HEK293T (cell line): ENCODE data around the gene DHRS11.
"Not testable (repeated sequence)": the region's sequence is repeated elsewhere in the genome, so short reads cannot be mapped to it uniquely, and the experiment has no call there.

Experiments used
- CTCF ChIA-PET: fragments of 350-600 bp; formaldehyde crosslinking; extraction: SDS; loops from one replicate; lab custom pipeline; 2021; ENCODE audit warnings: antibody characterized with exemption, inconsistent platforms; lab: Yijun Ruan, JAX
- POLR2A ChIA-PET: fragments of 350-600 bp; formaldehyde crosslinking; extraction: SDS; loops from one replicate; lab custom pipeline; 2020; ENCODE audit warnings: antibody characterized with exemption, inconsistent platforms; lab: Yijun Ruan, JAX
- DNase-seq: peaks from one replicate; pipeline ENCODE4 v3.0.0; 2012; ENCODE audit warnings: mixed read lengths; ENCODE audit errors: extremely low spot score
- ARNT ChIP-seq: fragments of 450-650 bp; IDR thresholded peaks from 2 replicates; pipeline ENCODE4 v1.6.1; 2017; ENCODE audit warnings: mild to moderate bottlenecking
- BHLHE40 ChIP-seq: fragments of 450-650 bp; IDR thresholded peaks from 2 replicates; pipeline ENCODE4 v1.6.1; 2016; ENCODE audit warnings: mild to moderate bottlenecking, moderate library complexity, borderline replicate concordance
- CTBP1 ChIP-seq: fragments of 450-650 bp; IDR thresholded peaks from 2 replicates; pipeline ENCODE4 v1.6.1; 2016; ENCODE audit warnings: borderline replicate concordance
- ELF4 ChIP-seq: fragments of 450-650 bp; IDR thresholded peaks from 2 replicates; pipeline ENCODE4 v1.6.1; 2017; ENCODE audit warnings: antibody characterized with exemption
- FOXA1 ChIP-seq: fragments of 450-650 bp; IDR thresholded peaks from 2 replicates; pipeline ENCODE4 v1.6.1; 2016; ENCODE audit warnings: mild to moderate bottlenecking
- FOXK2 ChIP-seq: fragments of 450-650 bp; IDR thresholded peaks from 2 replicates; pipeline ENCODE4 v1.6.1; 2016; ENCODE audit warnings: mild to moderate bottlenecking
- FOXM1 ChIP-seq: fragments of 450-650 bp; IDR thresholded peaks from 2 replicates; pipeline ENCODE4 v1.6.1; 2017; ENCODE audit warnings: mild to moderate bottlenecking, borderline replicate concordance
- HDGF ChIP-seq: fragments of 450-650 bp; IDR thresholded peaks from 2 replicates; pipeline ENCODE4 v1.6.1; 2017; ENCODE audit warnings: antibody characterized with exemption, borderline replicate concordance
- L3MBTL2 ChIP-seq: fragments of 450-650 bp; conservative IDR thresholded peaks from 2 replicates; pipeline ENCODE4 v1.6.1; 2016; ENCODE audit warnings: mild to moderate bottlenecking
- LEF1 ChIP-seq: fragments of 450-650 bp; IDR thresholded peaks from 2 replicates; pipeline ENCODE4 v1.6.1; 2017; ENCODE audit warnings: mild to moderate bottlenecking, borderline replicate concordance
- NFRKB ChIP-seq: fragments of 450-650 bp; IDR thresholded peaks from 2 replicates; pipeline ENCODE4 v1.6.1; 2016; ENCODE audit warnings: mild to moderate bottlenecking, moderate library complexity
- SP1 ChIP-seq: fragments of 450-650 bp; IDR thresholded peaks from 2 replicates; pipeline ENCODE4 v1.6.1; 2017
- SUZ12 ChIP-seq: fragments of 450-650 bp; IDR thresholded peaks from 2 replicates; pipeline ENCODE4 v1.6.1; 2016; ENCODE audit warnings: mild to moderate bottlenecking
- TARDBP ChIP-seq: fragments of 450-650 bp; IDR thresholded peaks from 2 replicates; pipeline ENCODE4 v1.6.1; 2016
- ZNF384 ChIP-seq: fragments of 450-650 bp; IDR thresholded peaks from 2 replicates; pipeline ENCODE4 v1.6.1; 2016
- TF ChIP-seq, protein P1 (sequence below): fragments of 450-650 bp; IDR thresholded peaks from 2 replicates; pipeline ENCODE4 v1.6.1; 2016

Gene DHRS11

DNA sequence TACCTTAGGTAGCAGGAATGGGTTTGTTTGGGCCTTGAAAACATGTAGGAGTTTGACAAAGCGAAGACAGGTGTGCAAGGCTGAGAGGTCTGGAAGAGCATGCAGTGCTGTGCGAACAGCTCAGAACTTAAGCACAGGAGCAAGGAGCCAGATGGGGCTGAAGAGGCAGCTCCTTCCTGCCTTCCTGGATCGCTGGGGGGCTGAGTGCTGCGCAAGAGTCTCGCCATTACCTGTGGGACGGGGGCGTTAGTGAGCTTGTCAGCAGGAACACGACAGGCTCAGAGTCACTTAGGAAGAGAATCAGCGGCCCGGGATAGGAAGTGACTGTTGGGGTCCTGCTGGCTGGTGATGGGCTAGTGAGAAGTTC is 9.2 kb downstream of the DHRS11 start:
- ChIA-PET POLR2A (interaction anchor here (0.6 to 3.0 kb wide), 13 partner anchors 8 to 639 kb away, joined by 3 to 36 read pairs (median 4); partner anchors contain the start of genes DHRS11, GGNBP2 and ZNHIT3), CTCF (interaction anchor here (1.0 to 4.0 kb wide), 2 partner anchors 25 to 639 kb away, joined by 3 to 20 read pairs; no protein-coding TSS in a partner anchor)
- TF ChIP-seq SUZ12: no peak
- DNase-seq: no peak

DNA sequence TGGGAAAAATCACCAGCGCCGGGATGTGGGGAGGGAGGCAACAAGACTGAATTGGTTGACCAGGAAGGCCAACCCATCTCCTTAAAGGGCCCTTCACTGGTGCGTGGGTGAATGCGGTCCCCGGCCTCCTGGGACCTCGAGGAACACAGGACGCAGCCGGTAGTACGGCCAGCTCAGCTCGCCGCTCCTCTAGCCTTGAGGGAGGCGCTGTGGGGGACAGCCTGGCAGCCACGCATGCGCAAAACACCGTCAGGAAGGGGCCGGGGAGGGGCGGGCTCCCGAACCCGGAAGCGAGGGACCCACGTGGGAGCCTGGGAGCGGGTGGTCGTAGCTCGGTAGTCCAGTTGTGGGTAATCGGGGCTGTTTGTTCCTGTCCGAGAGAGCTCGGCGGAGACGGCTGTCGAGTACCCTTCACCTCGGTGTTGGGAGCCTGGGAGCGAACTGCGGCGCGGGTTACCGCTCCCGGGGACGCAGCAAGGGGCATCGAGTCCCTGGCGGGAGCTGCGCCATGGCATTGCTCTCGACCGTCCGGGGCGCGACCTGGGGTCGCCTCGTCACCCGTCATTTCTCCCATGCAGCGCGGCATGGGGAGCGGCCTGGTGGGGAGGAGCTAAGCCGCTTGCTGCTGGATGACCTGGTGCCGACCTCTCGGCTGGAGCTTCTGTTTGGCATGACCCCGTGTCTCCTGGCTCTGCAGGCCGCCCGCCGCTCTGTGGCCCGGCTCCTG is 9.8 kb downstream of the DHRS11 start, which contains the start of gene MRM1:
Gene MRM1 (plus strand): TSS at position 281 of the 727 bp plus-strand sequence. CDS start 228 bp downstream, at position 509.
- ChIA-PET CTCF (interaction anchor here (0.5 to 4.0 kb wide), 3 partner anchors 24 to 638 kb away, joined by 3 to 20 read pairs (median 3); no protein-coding TSS in a partner anchor), POLR2A (interaction anchor here (0.6 to 3.0 kb wide), 17 partner anchors 9 to 757 kb away, joined by 3 to 36 read pairs (median 4); partner anchors contain the start of genes DHRS11, GGNBP2, MYO19 and PIGW)
- DNase-seq: peak; percentile 87
- TF ChIP-seq FOXM1: no peak
- peak; percentile 95 for TF ChIP-seq ELF4
- TF ChIP-seq L3MBTL2: peak; percentile 69
- TF ChIP-seq FOXA1: no peak
- no peak for TF ChIP-seq NFRKB
- no peak for TF ChIP-seq SUZ12
- TF ChIP-seq ZNF384: no peak
- no peak for TF ChIP-seq ARNT
- no peak for TF ChIP-seq BHLHE40

DNA sequence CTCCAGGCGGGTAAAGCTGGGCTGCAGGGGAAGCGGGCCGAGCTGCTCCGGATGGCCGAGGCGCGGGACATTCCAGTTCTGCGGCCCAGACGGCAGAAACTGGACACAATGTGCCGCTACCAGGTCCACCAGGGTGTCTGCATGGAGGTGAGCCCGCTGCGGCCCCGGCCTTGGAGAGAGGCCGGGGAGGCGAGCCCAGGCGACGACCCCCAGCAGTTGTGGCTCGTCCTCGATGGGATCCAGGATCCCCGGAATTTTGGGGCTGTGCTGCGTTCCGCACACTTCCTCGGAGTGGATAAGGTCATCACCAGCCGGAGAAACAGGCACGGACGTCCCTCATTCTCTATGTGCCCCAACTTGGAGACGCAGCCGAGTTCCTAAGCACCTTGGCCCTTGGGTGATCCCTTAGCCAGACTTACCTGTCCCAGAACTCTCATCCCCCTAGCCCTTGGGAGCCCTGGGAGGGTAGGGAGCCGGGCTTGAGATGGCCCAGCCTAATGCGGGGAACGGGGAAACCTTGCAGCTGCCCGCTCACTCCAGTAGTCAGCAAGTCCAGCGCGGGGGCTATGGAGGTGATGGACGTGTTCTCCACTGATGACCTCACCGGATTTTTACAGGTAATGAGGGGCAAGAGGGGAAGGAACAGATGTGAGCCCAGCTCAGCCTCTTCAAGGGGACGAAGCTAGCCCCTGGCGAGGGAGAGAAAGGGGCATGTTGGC is 10.5 kb downstream of the DHRS11 start:
- DNase-seq: no peak
- ChIA-PET POLR2A (interaction anchor here (0.7 to 3.0 kb wide), 21 partner anchors 7 to 756 kb away, joined by 3 to 36 read pairs (median 4); partner anchors contain the start of genes DHRS11, GGNBP2, MYO19 and PIGW), CTCF (interaction anchor here (0.5 to 4.0 kb wide), 7 partner anchors 9 to 82 kb away, joined by 3 to 20 read pairs (median 6); no protein-coding TSS in a partner anchor)
- no peak for TF ChIP-seq FOXA1
- no peak for TF ChIP-seq L3MBTL2
- no peak for TF ChIP-seq FOXM1
- no peak for TF ChIP-seq ZNF384
- no peak for TF ChIP-seq BHLHE40
- no peak for TF ChIP-seq SUZ12
- TF ChIP-seq FOXK2: no peak
- no peak for TF ChIP-seq SP1
- no peak for TF ChIP-seq ARNT
- TF ChIP-seq TARDBP: no peak
- TF ChIP-seq, protein P1, sequence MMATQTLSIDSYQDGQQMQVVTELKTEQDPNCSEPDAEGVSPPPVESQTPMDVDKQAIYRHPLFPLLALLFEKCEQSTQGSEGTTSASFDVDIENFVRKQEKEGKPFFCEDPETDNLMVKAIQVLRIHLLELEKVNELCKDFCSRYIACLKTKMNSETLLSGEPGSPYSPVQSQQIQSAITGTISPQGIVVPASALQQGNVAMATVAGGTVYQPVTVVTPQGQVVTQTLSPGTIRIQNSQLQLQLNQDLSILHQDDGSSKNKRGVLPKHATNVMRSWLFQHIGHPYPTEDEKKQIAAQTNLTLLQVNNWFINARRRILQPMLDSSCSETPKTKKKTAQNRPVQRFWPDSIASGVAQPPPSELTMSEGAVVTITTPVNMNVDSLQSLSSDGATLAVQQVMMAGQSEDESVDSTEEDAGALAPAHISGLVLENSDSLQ: no peak
- TF ChIP-seq ELF4: no peak
- no peak for TF ChIP-seq LEF1
- no peak for TF ChIP-seq HDGF
- no peak for TF ChIP-seq CTBP1
- no peak for TF ChIP-seq NFRKB

DNA sequence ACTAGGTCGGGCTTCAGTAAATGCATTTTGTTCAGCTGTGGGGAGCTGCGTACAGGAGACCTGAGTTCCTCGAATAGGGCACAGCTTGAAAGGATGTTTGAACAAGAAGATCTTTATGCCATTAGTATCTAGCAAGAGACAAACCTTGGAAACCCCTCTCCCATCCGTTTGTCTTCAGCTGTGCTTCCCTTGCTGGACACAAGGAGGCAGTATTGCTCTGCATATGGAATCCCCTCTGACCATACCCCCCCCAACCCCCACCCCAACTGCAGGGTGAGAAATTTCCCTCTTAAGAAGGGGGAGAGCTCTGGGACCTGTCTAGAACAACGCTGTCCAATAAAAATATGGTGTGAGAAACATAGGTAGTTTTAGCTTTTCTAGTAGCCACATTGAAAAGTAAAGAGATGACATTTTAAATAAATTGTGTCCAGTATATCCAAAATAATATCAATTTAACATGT is 11.3 kb downstream of the DHRS11 start:
- TF ChIP-seq ELF4: no peak
- peak; percentile 21; the same call in 1 of the 2 replicates for TF ChIP-seq FOXM1
- ChIA-PET POLR2A (interaction anchor here (0.7 to 3.0 kb wide), 9 partner anchors 8 to 68 kb away, joined by 3 to 36 read pairs (median 3); partner anchors contain the start of genes DHRS11, GGNBP2, MYO19 and PIGW), CTCF (interaction anchor here (0.6 to 4.0 kb wide), 8 partner anchors 9 to 503 kb away, joined by 3 to 20 read pairs (median 6); no protein-coding TSS in a partner anchor)
- peak; percentile 58 for DNase-seq

DNA sequence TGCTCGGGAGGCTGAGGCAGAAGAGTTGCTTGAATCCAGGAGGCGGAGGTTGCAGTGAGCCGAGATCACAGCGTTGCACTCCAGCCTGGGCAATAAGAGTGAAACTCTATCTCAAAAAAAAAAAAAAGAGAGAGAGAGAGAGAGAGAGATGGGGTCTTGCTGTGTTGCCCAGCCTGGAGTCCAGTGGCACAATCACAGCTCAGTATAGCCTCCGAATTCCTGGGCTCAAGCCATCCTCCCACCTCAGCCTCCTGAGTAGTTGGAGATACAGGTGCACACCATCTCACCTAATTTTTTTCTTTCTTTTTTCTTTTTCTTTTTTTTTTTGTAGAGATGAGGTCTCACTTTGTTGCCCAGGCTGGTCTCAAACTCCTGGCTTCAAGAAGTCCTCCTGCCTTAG is 13.3 kb downstream of the DHRS11 start:
- POLR2A ChIA-PET, CTCF ChIA-PET, DNase-seq: not testable (repeated sequence)

DNA sequence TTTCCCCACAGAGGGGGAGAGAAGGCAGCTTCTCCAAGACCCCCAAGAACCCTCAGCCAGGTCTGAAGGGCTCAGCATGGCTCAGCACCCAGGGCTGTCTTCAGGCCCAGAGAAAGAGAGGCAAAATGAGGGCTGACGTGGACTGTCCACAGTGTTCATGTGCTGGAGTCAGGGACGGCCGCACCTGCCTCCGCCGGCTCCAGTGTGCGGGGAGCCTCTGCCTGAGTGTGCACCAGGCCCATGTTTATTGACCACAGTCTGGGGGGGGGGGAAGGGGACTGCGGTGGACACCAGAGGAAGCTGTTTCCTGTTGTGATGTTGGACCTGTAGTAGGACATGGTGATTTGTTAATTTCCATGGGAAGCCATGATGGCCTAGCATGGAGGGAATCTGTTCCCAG is 16.6 kb downstream of the DHRS11 start:
- POLR2A ChIA-PET: no interaction called here
- TF ChIP-seq TARDBP: no peak
- no peak for TF ChIP-seq NFRKB
- TF ChIP-seq SUZ12: no peak
- no peak for TF ChIP-seq HDGF
- TF ChIP-seq LEF1: no peak
- TF ChIP-seq, protein P1: no peak
- DNase-seq: no peak
- CTCF ChIA-PET: interaction anchor here (1.3 kb wide), 1 partner anchor 63 kb away, joined by 4 read pairs; no protein-coding TSS in a partner anchor
